Measurements from ENCODE around the gene VSNL1.
"Not testable (repeated sequence)": the region's sequence is repeated elsewhere in the genome, so short reads cannot be mapped to it uniquely, and the experiment has no call there.

VSNL1 gene

GRCh38 chr2:17543131-17543660, 2.7 kb downstream of the VSNL1 start:
- DNase-seq: no peak

GRCh38 chr2:17543848-17544247, 3.4 kb downstream of the VSNL1 start:
- DNase-seq: no peak

DNA sequence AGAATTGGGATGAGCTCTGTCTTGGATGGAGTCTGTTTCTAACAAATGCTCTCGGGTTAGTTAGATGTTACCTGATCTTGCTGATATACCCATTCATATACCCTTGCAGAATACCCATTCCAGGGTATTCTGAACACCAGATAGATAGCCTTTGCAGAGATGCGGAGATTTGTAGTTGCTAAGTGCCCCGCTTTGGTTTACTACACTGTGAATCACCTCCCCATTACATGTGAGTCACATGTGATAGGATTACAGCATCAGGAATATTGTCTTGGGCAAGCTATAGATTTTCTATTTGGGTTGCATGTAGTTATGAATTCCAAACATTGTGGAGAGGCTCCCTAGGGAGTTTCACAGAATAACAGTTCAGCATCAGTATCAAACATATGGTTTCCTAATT, 3.8 kb downstream of the VSNL1 start:
- no peak for DNase-seq

GRCh38 chr2:17545680-17546613, 5.5 kb downstream of the VSNL1 start:
- no peak for DNase-seq

- DNase-seq: no peak
Measured at GRCh38 chr2:17547237-17547636, 6.7 kb downstream of the VSNL1 start.

GRCh38 chr2:17547737-17548136, 7.2 kb downstream of the VSNL1 start:
- no peak for DNase-seq

GRCh38 chr2:17550907-17551306, 10.4 kb downstream of the VSNL1 start:
- no peak for DNase-seq

DNA sequence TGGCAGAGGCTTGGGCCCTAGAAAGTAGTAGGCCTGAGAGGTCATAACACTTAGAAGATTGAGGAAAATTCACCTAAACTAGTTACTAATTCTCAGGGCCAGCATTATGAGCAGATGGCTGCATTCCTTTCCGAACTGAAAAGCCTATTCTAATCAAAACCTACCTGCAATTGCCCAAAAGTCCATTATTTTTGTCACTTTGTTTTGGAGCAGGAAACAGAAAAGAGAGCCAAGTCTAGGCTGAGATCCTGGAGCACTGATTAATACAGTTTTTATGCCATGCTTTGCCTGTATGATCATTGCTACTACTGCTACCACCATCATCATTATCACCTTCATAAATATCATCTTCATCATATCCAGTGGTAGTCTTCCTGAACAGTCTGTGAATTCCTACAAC, 14.7 kb downstream of the VSNL1 start:
- DNase-seq: no peak

DNA sequence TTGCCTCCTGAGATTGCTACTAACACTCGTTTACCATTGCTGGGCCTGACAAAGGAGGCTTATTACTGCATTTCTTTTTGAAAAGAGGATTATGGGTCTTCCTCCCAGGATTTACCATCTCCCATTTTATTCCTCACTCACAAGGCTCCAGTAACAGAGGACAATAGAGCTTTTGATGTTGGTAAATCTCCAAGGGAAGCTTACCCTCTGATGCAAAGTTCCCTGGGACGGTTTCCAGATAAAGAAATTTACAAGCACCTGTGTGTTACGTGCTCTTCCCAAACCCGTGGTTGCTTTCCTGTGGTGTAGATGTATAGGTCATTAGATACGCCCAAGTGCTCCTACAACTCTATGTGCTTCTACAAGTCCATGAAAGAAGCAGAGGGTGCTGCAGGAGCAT, 17.1 kb downstream of the VSNL1 start:
- no peak for DNase-seq

- no peak for DNase-seq
Measured at GRCh38 chr2:17558053-17558452, 17.6 kb downstream of the VSNL1 start.

GRCh38 chr2:17558878-17559277, 18.4 kb downstream of the VSNL1 start:
- no peak for DNase-seq

DNA sequence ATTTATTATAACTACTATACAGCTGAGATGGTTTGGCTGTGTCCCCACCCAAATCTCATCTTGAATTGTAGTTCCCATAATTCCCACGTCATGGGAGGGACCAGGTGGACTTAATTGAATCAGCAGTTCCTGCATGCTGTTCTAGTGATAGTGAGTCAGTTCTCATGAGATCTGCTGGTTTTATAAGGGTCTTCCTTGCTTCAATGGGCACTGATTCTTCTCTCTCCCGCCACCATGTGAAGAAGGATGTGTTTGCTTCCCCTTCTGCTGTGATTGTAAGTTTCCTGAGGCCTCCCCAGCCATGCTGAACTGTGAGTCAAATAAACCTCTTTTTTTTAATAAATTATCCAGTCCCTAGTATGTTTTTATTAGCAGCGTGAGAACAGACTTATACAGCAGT, 25.2 kb downstream of the VSNL1 start:
- DNase-seq: not testable (repeated sequence)

DNA sequence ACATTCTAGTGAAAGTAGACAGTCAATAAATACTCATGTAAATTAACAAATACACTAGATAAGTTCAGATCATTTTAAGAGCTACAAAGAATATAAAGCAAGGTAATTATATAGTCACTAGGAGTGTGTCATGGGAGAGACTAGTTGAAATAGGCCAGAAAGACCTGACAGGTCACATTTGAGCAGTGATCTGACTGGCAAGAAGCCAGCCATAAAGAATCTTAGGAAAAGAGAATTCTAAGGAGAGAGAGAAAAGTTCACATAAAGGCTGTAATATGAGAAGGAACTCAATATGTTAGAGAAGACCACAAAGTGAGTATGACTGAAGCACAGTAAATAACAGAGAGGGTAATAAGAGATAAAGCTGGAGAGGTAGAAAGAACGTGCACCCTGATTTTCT, 31.2 kb downstream of the VSNL1 start:
- DNase-seq: no peak

GRCh38 chr2:17573085-17573803, 32.7 kb downstream of the VSNL1 start:
- DNase-seq: no peak

DNA sequence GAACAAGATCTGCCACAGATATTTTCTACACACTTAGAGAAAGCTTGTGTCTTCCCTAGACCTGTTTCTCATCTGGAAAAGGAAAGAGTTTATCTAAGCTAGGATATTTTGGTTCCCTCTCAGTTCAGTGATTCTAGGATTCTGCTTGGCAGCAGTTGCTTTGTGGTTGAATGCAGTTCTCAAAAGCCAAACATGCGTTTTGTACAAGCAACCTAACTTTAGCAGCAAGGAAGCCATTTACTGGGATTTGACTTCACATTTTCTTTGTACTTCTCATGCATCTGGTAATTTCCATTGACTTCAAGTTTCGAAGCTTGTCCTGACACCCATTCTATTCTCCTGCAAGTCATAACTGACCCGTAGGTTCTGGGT, 33.3 kb downstream of the VSNL1 start:
- DNase-seq: no peak

- no peak for DNase-seq
Measured at GRCh38 chr2:17574406-17575073, 34.0 kb downstream of the VSNL1 start.

DNA sequence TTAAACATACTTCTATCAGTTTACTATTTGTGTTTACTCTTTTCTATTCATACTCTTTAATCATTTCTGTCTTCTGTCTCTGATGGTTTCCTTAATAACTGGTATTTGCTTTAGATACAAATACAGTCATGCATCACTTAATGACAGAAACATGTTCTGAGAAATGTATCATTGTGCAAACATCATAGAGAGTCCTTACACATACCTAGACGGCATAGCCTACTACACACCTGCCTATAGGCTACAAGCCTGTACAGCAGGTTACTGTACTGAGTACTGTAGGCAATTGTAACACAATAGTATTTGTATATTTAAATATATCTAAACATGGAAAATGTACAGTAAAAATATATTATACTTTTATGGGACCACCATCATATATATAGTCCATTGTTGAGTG, 36.3 kb downstream of the VSNL1 start:
- no peak for DNase-seq

DNA sequence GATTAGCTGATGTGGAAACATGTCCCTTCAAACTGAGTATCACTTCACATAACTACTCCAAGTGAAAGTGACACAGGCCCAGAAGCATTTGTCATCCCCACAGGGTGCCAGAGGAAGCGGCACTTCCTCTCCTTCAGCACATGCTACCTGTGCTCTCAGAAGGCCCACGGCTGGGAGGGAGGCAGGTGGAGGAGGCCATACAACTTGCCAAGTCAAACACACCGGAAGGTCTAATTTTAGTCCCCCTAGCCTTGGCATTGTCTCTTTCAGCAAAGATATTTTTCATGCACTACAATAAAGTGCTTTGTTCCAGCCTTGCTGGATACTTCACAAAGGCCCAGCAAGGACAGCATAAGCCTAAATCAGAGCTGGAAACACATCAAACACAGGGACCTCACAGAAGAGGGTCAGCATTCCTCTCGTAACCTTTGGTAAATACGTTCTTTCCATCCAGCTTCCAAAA, 38.0 kb downstream of the VSNL1 start:
- DNase-seq: no peak

GRCh38 chr2:17579605-17580318, 39.3 kb downstream of the VSNL1 start:
- no peak for DNase-seq

- DNase-seq: no peak
Measured at GRCh38 chr2:17580319-17580715, 39.8 kb downstream of the VSNL1 start.

DNA sequence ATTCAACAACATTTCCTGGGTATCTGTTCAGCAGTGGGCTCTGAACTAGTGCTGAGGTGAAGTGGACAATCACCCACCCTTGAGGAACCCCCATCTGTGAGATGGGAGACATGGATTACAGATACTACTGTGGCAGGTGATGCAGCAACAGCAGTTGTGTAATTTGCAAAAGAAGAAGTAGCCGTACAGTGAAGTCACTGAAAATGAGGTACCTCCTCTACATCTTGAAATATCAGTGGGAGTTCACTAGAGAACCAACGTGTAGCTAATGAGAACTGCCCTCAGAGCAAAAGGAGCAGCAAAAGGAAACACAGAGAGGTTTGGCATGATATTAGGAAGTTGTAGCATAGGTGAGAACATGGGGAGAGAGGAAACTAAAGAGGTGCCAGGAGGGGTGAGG, 41.3 kb downstream of the VSNL1 start:
- no peak for DNase-seq

DNA sequence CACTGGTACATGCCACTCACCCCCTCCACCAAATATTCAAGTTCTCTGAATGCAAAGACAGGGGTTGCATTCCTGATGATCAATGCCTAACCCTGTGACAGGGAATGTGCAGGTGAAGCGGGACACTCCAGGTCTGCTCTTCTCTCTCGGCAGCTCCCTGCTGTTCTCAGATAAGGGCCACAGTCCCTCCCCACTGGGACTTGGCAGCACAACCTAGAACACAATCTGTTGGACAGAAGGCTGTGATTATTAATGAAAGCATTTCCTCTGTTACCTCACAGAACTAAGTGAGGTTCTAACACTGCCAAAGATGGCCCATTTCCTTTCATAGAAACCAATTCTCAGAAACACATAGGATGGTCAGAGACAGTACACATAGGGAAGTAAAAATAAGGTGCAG, 42.7 kb downstream of the VSNL1 start:
- no peak for DNase-seq

- no peak for DNase-seq
Measured at GRCh38 chr2:17583646-17584045, 43.1 kb downstream of the VSNL1 start.

Measured in GDM1 (cell line).